WTC11 (cell line): ENCODE data around the gene CAD. TPM values are rescaled to one million over a fixed set of nuclear protein-coding genes. Genes with fewer than 3 reads are reported as not detected.

Experiments
- ATAC-seq: fragments of 200-7000 bp; cut with Tn5 transposase; 2 replicates; pipeline ENCODE4 v1.10.0; 2021; ENCODE audit warnings: mild to moderate bottlenecking, moderate library complexity
- CTCF ChIA-PET: fragments of 300-600 bp; sonication (Branson Sonifier 250); formaldehyde crosslinking; loops from one replicate; lab custom pipeline; 2021; ENCODE audit warnings: antibody characterized with exemption; lab: Charles Lee
- POLR2A ChIA-PET: fragments of 350-600 bp; sonication (Branson Sonifier 250); formaldehyde crosslinking; loops from one replicate; lab custom pipeline; 2021; ENCODE audit warnings: antibody characterized with exemption; lab: Charles Lee
- DNase-seq: peaks from one replicate; pipeline ENCODE4 v3.0.0; 2021; ENCODE audit warnings: low spot score
- H3K27ac Mint-ChIP-seq: 2 replicates; pipeline ENCODE4 v1.8.0; 2021; ENCODE audit warnings: mixed read lengths
- H3K27me3 Mint-ChIP-seq: 2 replicates; pipeline ENCODE4 v1.8.0; 2021; ENCODE audit warnings: low read depth, mild to moderate bottlenecking, moderate library complexity, mixed read lengths
- H3K36me3 Mint-ChIP-seq: 2 replicates; pipeline ENCODE4 v1.8.0; 2021; ENCODE audit warnings: mixed read lengths
- H3K4me1 Mint-ChIP-seq: 2 replicates; pipeline ENCODE4 v1.8.0; 2022; ENCODE audit warnings: mixed read lengths
- H3K4me3 Mint-ChIP-seq: 2 replicates; pipeline ENCODE4 v1.8.0; 2021; ENCODE audit warnings: mild to moderate bottlenecking, moderate library complexity, mixed read lengths
- H3K9me3 Mint-ChIP-seq: 2 replicates; pipeline ENCODE4 v1.8.0; 2021; ENCODE audit warnings: mixed read lengths
- AFF4 ChIP-seq: sonication (generic); formaldehyde crosslinking; IDR thresholded peaks from 2 replicates; pipeline ENCODE4 v1.8.1; 2023; ENCODE audit warnings: mild to moderate bottlenecking, missing genetic modification reagents, borderline replicate concordance
- CDX4 ChIP-seq: fragments of 250-450 bp; sonication (Bioruptor Pico); IDR thresholded peaks from 2 replicates; pipeline ENCODE4 v1.9.0; 2021; ENCODE audit warnings: moderate library complexity, mild to moderate bottlenecking, inconsistent platforms, borderline replicate concordance
- E2F5 ChIP-seq: sonication (generic); formaldehyde crosslinking; IDR thresholded peaks from 2 replicates; pipeline ENCODE4 v1.8.1; 2022; ENCODE audit warnings: mild to moderate bottlenecking, moderate library complexity, missing genetic modification reagents
- GRHL2 ChIP-seq: fragments of 250-450 bp; sonication (Bioruptor Pico); IDR thresholded peaks from 2 replicates; pipeline ENCODE4 v1.8.0; 2022; ENCODE audit warnings: mild to moderate bottlenecking, moderate library complexity; ENCODE audit not compliant: insufficient replicate concordance, severe bottlenecking
- GTF2I ChIP-seq: fragments of 250-450 bp; sonication (Bioruptor Pico); conservative IDR thresholded peaks from 2 replicates; pipeline ENCODE4 v1.4.0; 2021; ENCODE audit warnings: mild to moderate bottlenecking
- HMGA2 ChIP-seq: fragments of 250-450 bp; sonication (Bioruptor Pico); IDR thresholded peaks from 2 replicates; pipeline ENCODE4 v1.4.0; 2021; ENCODE audit warnings: mild to moderate bottlenecking, moderate library complexity
- JAZF1 ChIP-seq: fragments of 250-450 bp; sonication (Bioruptor Pico); IDR thresholded peaks from 2 replicates; pipeline ENCODE4 v1.9.0; 2021; ENCODE audit warnings: moderate library complexity, mild to moderate bottlenecking, inconsistent platforms
- MLX ChIP-seq: sonication (generic); formaldehyde crosslinking; IDR thresholded peaks from 2 replicates; pipeline ENCODE4 v1.8.1; 2023; ENCODE audit warnings: mild to moderate bottlenecking, missing genetic modification reagents, moderate library complexity
- NFYB ChIP-seq: sonication (generic); formaldehyde crosslinking; conservative IDR thresholded peaks from 2 replicates; pipeline ENCODE4 v1.8.0; 2022; ENCODE audit warnings: low read depth, missing genetic modification reagents
- NR1H2 ChIP-seq: sonication (generic); formaldehyde crosslinking; IDR thresholded peaks from 2 replicates; pipeline ENCODE4 v1.9.0; 2021; ENCODE audit warnings: mild to moderate bottlenecking, moderate library complexity, missing genetic modification reagents
- NR3C1 ChIP-seq: sonication (generic); formaldehyde crosslinking; conservative IDR thresholded peaks from 2 replicates; pipeline ENCODE4 v1.8.1; 2023; ENCODE audit warnings: low read depth, mild to moderate bottlenecking, missing genetic modification reagents
- OVOL2 ChIP-seq: fragments of 250-450 bp; sonication (Bioruptor Pico); IDR thresholded peaks from 2 replicates; pipeline ENCODE4 v1.9.0; 2021; ENCODE audit warnings: mild to moderate bottlenecking, borderline replicate concordance
- SP1 ChIP-seq: sonication (generic); formaldehyde crosslinking; conservative IDR thresholded peaks from 2 replicates; pipeline ENCODE4 v1.8.1; 2022; ENCODE audit warnings: missing genetic modification reagents
- TCF7 ChIP-seq: sonication (generic); formaldehyde crosslinking; IDR thresholded peaks from 2 replicates; pipeline ENCODE4 v1.8.0; 2022; ENCODE audit warnings: mild to moderate bottlenecking, low read depth, missing genetic modification reagents, moderate library complexity
- TEAD1 ChIP-seq: sonication (generic); formaldehyde crosslinking; IDR thresholded peaks from 2 replicates; pipeline ENCODE4 v1.8.0; 2022; ENCODE audit warnings: mild to moderate bottlenecking, missing genetic modification reagents
- TEAD4 ChIP-seq: sonication (generic); formaldehyde crosslinking; IDR thresholded peaks from 2 replicates; pipeline ENCODE4 v1.8.0; 2022; ENCODE audit warnings: mild to moderate bottlenecking, missing genetic modification reagents
- ZMAT4 ChIP-seq: fragments of 250-450 bp; sonication (Bioruptor Pico); IDR thresholded peaks from 2 replicates; pipeline ENCODE4 v1.9.0; 2021; ENCODE audit warnings: mild to moderate bottlenecking
- ZNF138 ChIP-seq: sonication (generic); formaldehyde crosslinking; conservative IDR thresholded peaks from 2 replicates; pipeline ENCODE4 v1.8.1; 2022; ENCODE audit warnings: mild to moderate bottlenecking, moderate library complexity, missing genetic modification reagents
- ZNF416 ChIP-seq: fragments of 250-450 bp; sonication (Bioruptor Pico); IDR thresholded peaks from 2 replicates; pipeline ENCODE4 v1.9.0; 2021; ENCODE audit warnings: mild to moderate bottlenecking, inconsistent platforms
- ZNF423 ChIP-seq: fragments of 250-450 bp; sonication (Bioruptor Pico); IDR thresholded peaks from 2 replicates; pipeline ENCODE4 v2.1.2; 2022; ENCODE audit warnings: mild to moderate bottlenecking, moderate library complexity
- total RNA-seq: library from RNA; stranded (reverse); gene quantifications from 3 replicates; pipeline ENCODE4 v1.2.3, GENCODE V29; 2021

CAD gene
- total RNA-seq, 1 experiment from 2014 or later, result 178 TPM

- Mint-ChIP-seq H3K9me3 (no peaks in the 10 kb centered on the region), H3K36me3 (peaks cover 96% of the 10 kb centered on the region)
Measured at GRCh38 chr2:27238976-27239375, 21.8 kb downstream of the CAD start.

GRCh38 chr2:27240406-27240805 is 23.2 kb downstream of the CAD start:
- no peaks in the 10 kb centered on the region for H3K9me3 Mint-ChIP-seq
- CTCF ChIA-PET, result interaction anchor here (1.5 kb wide), 1 partner anchor 39 kb away, joined by 4 read pairs; no protein-coding TSS in a partner anchor
- H3K4me3 Mint-ChIP-seq, result no peak overlapping the region
- no peak overlapping the region for H3K27ac Mint-ChIP-seq
- POLR2A ChIA-PET, result no interaction called here
- no peak for TF ChIP-seq NFYB (CRISPR knock-in tag)
- TF ChIP-seq JAZF1 (CRISPR knock-in tag), result no peak
- no peak for TF ChIP-seq NR1H2 (CRISPR knock-in tag)
- no peak for TF ChIP-seq SP1 (CRISPR knock-in tag)
- no peak for TF ChIP-seq MLX (CRISPR knock-in tag)
- no peak for TF ChIP-seq E2F5 (CRISPR knock-in tag)
- no peak for TF ChIP-seq CDX4 (CRISPR knock-in tag)
- no peaks in the 10 kb centered on the region for H3K27me3 Mint-ChIP-seq
- peaks cover 87% of the 10 kb centered on the region for H3K36me3 Mint-ChIP-seq
- DNase-seq (no peak), ATAC-seq (no peak)
- H3K4me1 Mint-ChIP-seq, result no peaks in the 10 kb centered on the region

More at GRCh38 chr2:27238976-27239375, 21.8 kb downstream of the CAD start:
- no peaks in the 10 kb centered on the region for H3K4me1 Mint-ChIP-seq
- H3K4me3 Mint-ChIP-seq, result no peak overlapping the region
- no peak for DNase-seq
- H3K27me3 Mint-ChIP-seq, result no peaks in the 10 kb centered on the region
- POLR2A ChIA-PET, result no interaction called here
- CTCF ChIA-PET, result no interaction called here
- ATAC-seq, result no peak
- no peak for TF ChIP-seq OVOL2 (CRISPR knock-in tag)
- TF ChIP-seq GTF2I (CRISPR knock-in tag), result no peak
- TF ChIP-seq ZNF138 (CRISPR knock-in tag), result no peak
- no peak for TF ChIP-seq TEAD1 (CRISPR knock-in tag)
- no peak for TF ChIP-seq ZNF416
- TF ChIP-seq AFF4 (CRISPR knock-in tag), result no peak
- TF ChIP-seq TEAD4 (CRISPR knock-in tag), result no peak
- no peak overlapping the region for H3K27ac Mint-ChIP-seq

GRCh38 chr2:27241761-27242613 is 24.8 kb downstream of the CAD start:
- no peaks in the 10 kb centered on the region for H3K27me3 Mint-ChIP-seq
- DNase-seq (no peak), ATAC-seq (no peak)
- no peak overlapping the region for H3K4me3 Mint-ChIP-seq
- ChIA-PET CTCF (interaction anchor here (1.2 to 1.5 kb wide), 3 partner anchors 11 to 59 kb away, joined by 3 to 4 read pairs (median 4); no protein-coding TSS in a partner anchor), POLR2A (no interaction called here)
- peaks cover 72% of the 10 kb centered on the region for H3K36me3 Mint-ChIP-seq
- H3K9me3 Mint-ChIP-seq, result no peaks in the 10 kb centered on the region
- no peaks in the 10 kb centered on the region for H3K4me1 Mint-ChIP-seq
- no peak overlapping the region for H3K27ac Mint-ChIP-seq
- no peak for TF ChIP-seq TCF7 (CRISPR knock-in tag)
- no peak for TF ChIP-seq AFF4 (CRISPR knock-in tag)
- no peak for TF ChIP-seq ZMAT4 (CRISPR knock-in tag)
- no peak for TF ChIP-seq GRHL2
- no peak for TF ChIP-seq ZNF423 (CRISPR knock-in tag)
- TF ChIP-seq E2F5 (CRISPR knock-in tag), result no peak
- no peak for TF ChIP-seq NR3C1 (CRISPR knock-in tag)
- no peak for TF ChIP-seq HMGA2 (CRISPR knock-in tag)
